Thyroid gland (tissue), 4 donors: Measurements from ENCODE around the gene KRTAP5-6. TPM values are rescaled to one million over a fixed set of nuclear protein-coding genes. Genes with fewer than 3 reads are reported as not detected.

Experiments used
- DNase-seq, 2 donors: peaks; one replicate each; pipeline ENCODE4 v3.0.0-alpha.2; 2019
- H3K27ac ChIP-seq, 3 donors: fragments of 200-600 bp; sonication (generic); 1 replicate in 2 of 3; 2 replicates in 1 of 3; pipeline ENCODE4 v1.5.1; 2016 to 2019; ENCODE audit warnings: mild to moderate bottlenecking in 1 of 3, moderate library complexity in 1 of 3
- H3K27me3 ChIP-seq: fragments of 200-600 bp; sonication (generic); one replicate; pipeline ENCODE4 v1.5.1; 2019
- H3K36me3 ChIP-seq, 2 donors: fragments of 200-600 bp; sonication (generic); one replicate each; pipeline ENCODE4 v1.5.1; 2016 to 2019
- H3K4me1 ChIP-seq, 2 donors: fragments of 200-600 bp; sonication (generic); one replicate each; pipeline ENCODE4 v1.5.1; 2017 to 2019
- H3K4me3 ChIP-seq, 3 donors: fragments of 200-600 bp; sonication (generic); replicated peaks in 1 of 3; 1 replicate in 2 of 3; 2 replicates in 1 of 3; pipeline ENCODE4 v1.5.1; 2016; ENCODE audit warnings: mild to moderate bottlenecking in 1 of 3
- H3K9me3 ChIP-seq: fragments of 200-600 bp; sonication (generic); one replicate; pipeline ENCODE4 v1.5.1; 2017
- CTCF ChIP-seq, 6 experiments: fragments of 200-600 bp in 3 of 6; fragments of 450-650 bp in 3 of 6; sonication (generic) in 3 of 6; IDR thresholded peaks; one replicate each; pipeline ENCODE4 v1.5.1; 2016 to 2019; ENCODE audit warnings: antibody characterized with exemption in 6 of 6, mild to moderate bottlenecking in 2 of 6, inconsistent platforms in 1 of 6, moderate library complexity in 1 of 6
- POLR2A ChIP-seq, 2 donors: fragments of 450-650 bp; IDR thresholded peaks; one replicate each; pipeline ENCODE4 v1.6.1; 2017; ENCODE audit warnings: antibody characterized with exemption in 2 of 2, mild to moderate bottlenecking in 2 of 2, moderate library complexity in 1 of 2
- WGBS, 2 donors: methylation state at CpG; one replicate each; pipeline ENCODE4 v1.1.5; 2017; 5-methylcytosine and 5-hydroxymethylcytosine counted together
- intact Hi-C: fragments of 100-400 bp; cut with DNase I; formaldehyde crosslinking; loops from one replicate; pipeline ENCODE4 v1.15.1; 2023
- total RNA-seq, 4 donors: library from RNA; depleted of rRNA; stranded (reverse); fragments of >200 nt; gene quantifications; one replicate each; pipeline ENCODE4 v1.2.3, GENCODE V29; 2016

Gene KRTAP5-6, protein sequence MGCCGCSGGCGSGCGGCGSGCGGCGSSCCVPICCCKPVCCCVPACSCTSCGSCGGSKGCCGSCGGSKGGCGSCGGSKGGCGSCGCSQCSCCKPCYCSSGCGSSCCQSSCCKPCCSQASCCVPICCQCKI
- total RNA-seq, result not detected

DNA sequence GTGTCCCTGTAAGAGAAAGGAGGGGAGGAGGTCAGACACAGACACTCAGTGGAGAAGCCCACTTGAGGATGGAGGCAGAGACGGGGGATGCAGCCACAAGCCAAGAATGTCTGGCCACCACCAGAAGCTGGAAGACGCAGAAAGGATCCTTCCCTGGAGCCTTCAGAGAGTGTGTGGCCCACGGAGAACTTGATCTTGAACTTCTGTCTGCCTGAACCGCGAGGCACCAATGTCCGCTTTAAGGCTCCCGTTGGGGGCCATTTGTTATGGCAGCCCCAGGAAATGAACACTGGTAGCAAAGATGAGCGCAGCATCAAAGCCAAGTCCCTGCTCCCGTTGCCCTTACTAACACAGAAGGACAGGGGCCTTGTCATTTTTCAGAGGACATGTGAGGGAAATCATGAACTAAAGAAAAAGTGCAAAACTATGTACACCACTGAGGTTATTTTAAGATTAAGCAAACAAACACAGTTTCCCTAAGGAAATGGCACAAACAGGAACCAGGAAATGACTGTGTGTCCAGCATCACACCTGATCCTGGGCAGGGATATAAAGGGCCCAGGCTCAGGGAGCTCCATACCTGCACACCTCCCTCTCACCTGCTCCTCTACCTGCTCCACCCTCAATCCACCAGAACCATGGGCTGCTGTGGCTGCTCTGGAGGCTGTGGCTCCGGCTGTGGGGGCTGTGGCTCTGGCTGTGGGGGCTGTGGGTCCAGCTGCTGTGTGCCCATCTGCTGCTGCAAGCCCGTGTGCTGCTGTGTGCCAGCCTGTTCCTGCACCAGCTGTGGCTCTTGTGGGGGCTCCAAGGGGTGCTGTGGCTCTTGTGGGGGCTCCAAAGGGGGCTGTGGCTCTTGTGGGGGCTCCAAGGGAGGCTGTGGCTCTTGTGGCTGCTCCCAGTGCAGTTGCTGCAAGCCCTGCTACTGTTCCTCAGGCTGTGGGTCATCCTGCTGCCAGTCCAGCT is at the start of gene KRTAP5-6:
TSS of gene KRTAP5-6 (plus strand) at position 588 of the 963 bp plus-strand sequence. CDS start at position 639, 51 bp downstream.
- intact Hi-C loops, result no loop called here

GRCh38 chr11:1647901-1648652 is 48.9 kb upstream of the KRTAP5-6 start:
- H3K4me3 ChIP-seq, result no peak overlapping the region
- TF ChIP-seq POLR2A (IDR thresholded peaks at IDR 0.05) (no peak), CTCF (IDR thresholded peaks at IDR 0.05) (no peak)
- no peak for DNase-seq
- 91 to 93% methylated on average over 28 to 35 of the region's 35 CpGs for WGBS, 2 donors
- no peak overlapping the region for H3K27ac ChIP-seq
- intact Hi-C loops, result no loop called here
- H3K4me1 ChIP-seq, result no peaks in the 10 kb centered on the region
- no peaks in the 10 kb centered on the region for H3K9me3 ChIP-seq
- H3K27me3 ChIP-seq, result no peaks in the 10 kb centered on the region
- H3K36me3 ChIP-seq, result no peaks in the 10 kb centered on the region

More for the DNA sequence above, at the start of gene KRTAP5-6:
- no peaks in the 10 kb centered on the region for H3K36me3 ChIP-seq
- H3K4me3 ChIP-seq, result no peak within 1 kb of the TSS
- no peak for DNase-seq
- H3K4me1 ChIP-seq, result peaks cover 9 to 13% of the 10 kb centered on the region in 2 donors
- no peak within 1 kb of the TSS for H3K27ac ChIP-seq
- WGBS, 2 donors, result 73 to 88% methylated on average over 9 to 10 of the region's 11 CpGs
- H3K27me3 ChIP-seq, result no peaks in the 10 kb centered on the region
- TF ChIP-seq POLR2A (IDR thresholded peaks at IDR 0.05), result no peak
- TF ChIP-seq CTCF (IDR thresholded peaks at IDR 0.05), result no peak
- H3K9me3 ChIP-seq, result no peaks in the 10 kb centered on the region

- WGBS, 2 donors, result 86 to 87% methylated on average over 27 to 28 of the region's 28 CpGs
Measured at GRCh38 chr11:1648653-1649420, 48.2 kb upstream of the KRTAP5-6 start.

More at GRCh38 chr11:1648653-1649420, 48.2 kb upstream of the KRTAP5-6 start:
- no peak overlapping the region for H3K27ac ChIP-seq
- no peak for TF ChIP-seq CTCF (IDR thresholded peaks at IDR 0.05)
- no peak for TF ChIP-seq POLR2A (IDR thresholded peaks at IDR 0.05)
- H3K27me3 ChIP-seq, result no peaks in the 10 kb centered on the region
- no peaks in the 10 kb centered on the region for H3K36me3 ChIP-seq
- DNase-seq, result no peak
- no peak overlapping the region for H3K4me3 ChIP-seq
- H3K9me3 ChIP-seq, result no peaks in the 10 kb centered on the region
- intact Hi-C loops, result no loop called here
- no peaks in the 10 kb centered on the region for H3K4me1 ChIP-seq
